ENCODE results near the gene NT5C3A. TPM values are rescaled to one million over a fixed set of nuclear protein-coding genes. Genes with fewer than 3 reads are reported as not detected.
"Not testable (repeated sequence)": the region's sequence is repeated elsewhere in the genome, so short reads cannot be mapped to it uniquely, and the experiment has no call there.

The NT5C3A gene
- total and polyA plus RNA-seq, 9 donors: 17.4 to 33.0 (median 22.4) TPM

DNA sequence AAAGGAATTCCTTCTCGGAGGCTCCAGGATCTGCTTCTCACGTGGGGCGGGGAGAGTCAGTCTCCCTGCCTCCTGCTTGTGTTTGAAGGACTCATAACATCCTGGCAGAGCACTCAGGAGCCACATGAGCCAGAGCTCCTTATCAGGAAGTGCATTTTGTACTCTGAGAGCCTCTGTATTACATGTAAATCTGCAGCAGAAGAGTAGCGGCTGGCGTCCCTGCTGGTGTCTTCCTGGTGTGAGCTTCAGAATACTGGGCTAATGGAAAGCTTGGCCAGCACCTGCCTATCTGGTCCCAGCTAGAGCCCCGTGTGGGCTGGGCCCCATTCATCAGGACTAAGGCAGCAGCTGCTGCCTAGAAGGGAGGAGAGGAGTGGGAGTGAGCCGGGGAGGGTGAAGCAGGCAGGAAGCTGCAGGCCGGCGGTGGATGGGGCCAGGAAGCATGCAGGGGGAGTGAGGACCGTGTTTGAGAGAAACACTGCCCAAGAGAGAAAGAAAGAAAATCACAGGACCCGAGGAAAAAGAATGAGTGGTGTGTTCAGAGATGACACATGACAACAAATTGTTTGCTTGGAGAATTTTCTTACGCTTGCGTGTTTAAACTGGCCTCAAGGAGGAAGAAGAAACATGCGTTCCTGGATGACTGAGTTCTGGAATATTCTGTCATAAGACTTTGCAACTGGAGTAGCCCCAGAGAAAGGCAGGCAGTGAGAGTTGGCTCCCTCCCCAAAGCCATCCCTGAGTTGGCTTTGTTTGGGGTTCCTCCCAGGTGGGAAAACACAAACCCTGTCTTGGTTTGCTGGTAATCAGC is 64.0 kb downstream of the NT5C3A start:
- H3K4me1 ChIP-seq (ENCODE audit: insufficient read depth); H3K4me3 ChIP-seq; H3K36me3 ChIP-seq; H3K27me3 ChIP-seq; intact Hi-C loops (cut with DNase I); H3K9me3 ChIP-seq: not testable (repeated sequence)
- peak overlapping the region; percentile 66 to 74 for H3K27ac ChIP-seq
- WGBS, 3 donors: 3 to 5% (median 3%) methylated on average over 14 of the region's 14 CpGs
- peak; percentile 43 to 74 (median 63) for DNase-seq

DNA sequence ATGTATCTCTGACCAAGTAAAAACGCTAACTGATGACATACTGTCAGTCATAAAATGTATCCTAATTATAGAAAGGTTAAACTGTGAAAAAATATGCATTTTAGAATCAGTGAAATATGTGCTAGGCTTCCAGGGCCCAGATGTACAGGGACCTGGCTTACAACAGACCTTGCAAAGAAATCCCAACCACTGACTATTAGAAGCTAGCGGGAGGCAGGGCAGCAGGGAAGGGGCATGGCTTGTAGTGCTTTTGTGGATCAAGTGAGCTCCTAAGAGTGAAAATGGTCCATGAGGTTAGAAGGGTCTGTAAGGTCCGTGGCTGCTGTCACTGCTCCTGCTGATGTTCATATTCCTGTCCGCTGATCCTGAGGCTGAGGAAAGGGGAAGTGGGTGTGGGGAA is 64.6 kb downstream of the NT5C3A start:
- intact Hi-C loops (cut with DNase I); H3K27me3 ChIP-seq; H3K4me1 ChIP-seq (ENCODE audit: insufficient read depth); H3K4me3 ChIP-seq; H3K36me3 ChIP-seq; H3K9me3 ChIP-seq; DNase-seq: not testable (repeated sequence)
- WGBS, 3 donors: 19 to 38% (median 25%) methylated on average over 2 to 3 of the region's 4 CpGs
- H3K27ac ChIP-seq: peak overlapping the region; percentile 66 to 74

- H3K9me3 ChIP-seq; H3K27me3 ChIP-seq; DNase-seq; H3K36me3 ChIP-seq; intact Hi-C loops (cut with DNase I); H3K4me1 ChIP-seq (ENCODE audit: insufficient read depth); H3K27ac ChIP-seq; H3K4me3 ChIP-seq: not testable (repeated sequence)
- WGBS, 3 donors: 80 to 87% (median 83%) methylated on average over 6 of the region's 6 CpGs
Observed at GRCh38 chr7:32992750-32993149, 69.8 kb downstream of the NT5C3A start.

DNA sequence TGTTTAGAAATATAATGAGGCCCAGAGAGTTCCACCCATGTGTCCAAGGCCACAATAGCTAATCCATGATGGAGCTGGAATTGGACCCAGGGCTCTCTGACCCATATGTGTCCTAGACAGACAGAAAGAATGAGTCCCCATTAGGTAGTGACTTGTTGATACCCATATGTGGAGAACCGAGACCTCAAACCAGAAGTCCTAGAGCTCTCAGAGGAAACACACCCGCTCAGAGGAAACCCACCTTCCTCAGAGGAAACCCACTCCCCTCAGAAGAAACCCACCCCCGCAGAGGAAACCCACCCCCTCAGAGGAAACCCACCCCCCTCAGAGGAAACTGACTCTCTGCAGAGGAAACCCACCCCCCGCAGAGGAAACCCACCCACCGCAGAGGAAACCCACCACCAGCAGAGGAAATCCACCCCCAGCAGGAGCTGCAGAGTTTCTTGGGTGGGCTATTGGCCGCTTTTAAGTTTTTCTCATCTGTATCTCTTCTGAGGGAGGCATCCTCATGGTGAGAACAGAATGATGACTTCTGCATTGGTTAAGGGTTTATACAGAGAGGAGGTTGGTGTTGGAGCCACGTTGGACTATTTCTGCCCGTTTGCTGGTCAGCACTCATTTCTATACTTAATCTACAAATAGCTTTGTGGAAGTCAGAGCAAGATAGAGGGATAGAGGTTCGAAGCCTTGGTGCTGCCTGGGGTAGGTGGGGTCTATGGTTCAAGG is 70.4 kb downstream of the NT5C3A start:
- DNase-seq; H3K9me3 ChIP-seq; H3K27ac ChIP-seq; H3K4me3 ChIP-seq; H3K36me3 ChIP-seq; H3K4me1 ChIP-seq (ENCODE audit: insufficient read depth); H3K27me3 ChIP-seq; intact Hi-C loops (cut with DNase I): not testable (repeated sequence)
- 83 to 90% (median 83%) methylated on average over 8 to 9 of the region's 9 CpGs for WGBS, 3 donors

DNA sequence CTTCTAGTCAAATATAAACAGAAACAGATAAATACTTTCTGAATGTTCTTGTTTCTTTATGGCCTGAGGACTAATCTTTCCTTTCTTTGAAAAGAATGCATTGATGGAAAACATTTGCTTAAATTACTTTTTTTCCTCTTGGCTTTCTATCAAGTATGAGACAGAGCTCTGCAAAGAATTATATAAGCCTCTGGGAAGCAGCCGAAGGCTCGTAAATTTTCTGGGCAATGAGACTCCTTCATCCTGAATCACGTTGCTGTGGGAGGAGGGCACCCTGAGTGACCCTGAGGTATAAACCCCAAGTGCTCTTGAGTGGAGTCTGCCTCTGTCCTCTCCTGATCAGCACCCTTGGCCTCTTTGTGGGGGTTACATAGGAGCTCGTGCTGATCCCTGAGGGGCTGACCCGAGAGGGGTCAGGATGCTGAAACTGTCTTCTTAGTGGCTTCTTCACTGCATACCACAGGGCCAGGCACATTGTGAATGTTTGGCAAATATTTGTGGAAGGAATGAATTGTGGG is 71.4 kb downstream of the NT5C3A start:
- DNase-seq; intact Hi-C loops (cut with DNase I); H3K36me3 ChIP-seq; H3K4me1 ChIP-seq (ENCODE audit: insufficient read depth); H3K9me3 ChIP-seq; H3K27me3 ChIP-seq; H3K4me3 ChIP-seq: not testable (repeated sequence)
- 3 to 15% (median 10%) methylated on average over 4 to 5 of the region's 5 CpGs for WGBS, 3 donors
- peak overlapping the region in 1 of 2 donors; percentile 44 for H3K27ac ChIP-seq

DNA sequence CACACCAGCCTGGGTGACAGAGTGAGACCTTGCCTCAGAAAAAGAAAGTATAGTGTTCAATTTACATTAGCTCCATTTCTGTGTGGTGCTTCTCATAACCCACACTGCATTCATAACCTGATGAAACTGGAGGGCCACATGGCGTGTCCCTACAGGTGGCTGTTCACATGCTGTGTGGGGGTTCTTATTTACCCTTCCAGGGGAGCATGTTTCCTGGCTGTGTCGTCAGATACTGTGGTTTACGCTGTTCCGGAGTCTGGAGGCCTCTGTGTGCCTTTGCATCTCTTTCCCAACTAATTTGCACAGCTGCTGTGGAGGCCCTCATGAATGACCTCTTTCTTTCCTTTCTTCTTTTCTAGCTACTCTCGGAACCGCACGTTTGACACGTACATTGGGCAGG is 74.4 kb downstream of the NT5C3A start:
- WGBS, 3 donors: 83 to 88% (median 87%) methylated on average over 6 to 8 of the region's 8 CpGs
- intact Hi-C loops (cut with DNase I); H3K27me3 ChIP-seq; DNase-seq; H3K36me3 ChIP-seq; H3K27ac ChIP-seq; H3K4me3 ChIP-seq; H3K4me1 ChIP-seq (ENCODE audit: insufficient read depth); H3K9me3 ChIP-seq: not testable (repeated sequence)

DNA sequence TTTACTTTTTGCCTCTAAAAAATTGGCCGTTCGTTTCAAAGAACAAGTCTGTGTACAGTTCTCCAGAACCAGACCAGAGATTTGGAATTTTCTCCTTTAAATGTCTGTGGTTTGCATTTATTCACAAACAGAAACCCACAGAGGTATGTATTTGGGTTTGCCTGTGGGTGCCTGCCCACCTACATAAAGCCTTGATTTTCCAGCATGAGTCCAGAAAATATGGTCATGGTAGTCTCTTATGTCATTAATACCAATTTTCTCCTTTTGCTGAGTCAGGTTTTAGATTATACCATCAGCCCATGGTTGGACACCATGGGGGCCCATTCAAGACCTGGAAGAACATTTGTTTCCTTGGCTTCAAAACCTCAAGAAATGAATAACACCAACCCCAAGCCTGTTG is 82.7 kb downstream of the NT5C3A start:
- H3K4me1 ChIP-seq (ENCODE audit: insufficient read depth); DNase-seq; H3K4me3 ChIP-seq; intact Hi-C loops (cut with DNase I); H3K36me3 ChIP-seq; H3K27ac ChIP-seq; H3K27me3 ChIP-seq; H3K9me3 ChIP-seq: not testable (repeated sequence)
- 100% methylated on average over 2 of the region's 2 CpGs; no CpG with 5 or more reads in 2 of the 3 donors for WGBS, 3 donors

DNA sequence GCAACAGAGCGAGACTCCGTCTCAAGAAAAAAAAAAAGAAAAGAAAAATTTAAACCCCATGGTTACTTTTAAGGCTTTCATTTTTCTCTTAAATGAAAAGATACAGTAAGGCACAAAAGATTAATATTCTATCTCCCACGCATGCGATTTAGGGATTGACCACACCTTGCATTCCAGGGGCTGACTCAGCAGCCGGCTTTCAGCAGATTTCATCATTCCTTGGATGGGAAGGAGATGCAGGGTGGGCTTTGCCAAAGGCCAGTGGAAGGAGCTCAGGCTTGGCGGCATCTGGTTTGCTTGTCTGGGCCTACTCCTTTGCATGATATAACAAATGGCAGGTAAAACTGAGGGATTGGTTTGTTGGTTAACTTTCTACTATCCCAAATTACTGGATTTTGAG is 83.3 kb downstream of the NT5C3A start:
- H3K27me3 ChIP-seq; H3K36me3 ChIP-seq; H3K4me3 ChIP-seq; H3K9me3 ChIP-seq; H3K27ac ChIP-seq; intact Hi-C loops (cut with DNase I); H3K4me1 ChIP-seq (ENCODE audit: insufficient read depth): not testable (repeated sequence)
- peak in 1 of 5 donors; percentile 25 for DNase-seq
- WGBS, 3 donors: 66 to 79% (median 70%) methylated on average over 6 of the region's 6 CpGs

DNA sequence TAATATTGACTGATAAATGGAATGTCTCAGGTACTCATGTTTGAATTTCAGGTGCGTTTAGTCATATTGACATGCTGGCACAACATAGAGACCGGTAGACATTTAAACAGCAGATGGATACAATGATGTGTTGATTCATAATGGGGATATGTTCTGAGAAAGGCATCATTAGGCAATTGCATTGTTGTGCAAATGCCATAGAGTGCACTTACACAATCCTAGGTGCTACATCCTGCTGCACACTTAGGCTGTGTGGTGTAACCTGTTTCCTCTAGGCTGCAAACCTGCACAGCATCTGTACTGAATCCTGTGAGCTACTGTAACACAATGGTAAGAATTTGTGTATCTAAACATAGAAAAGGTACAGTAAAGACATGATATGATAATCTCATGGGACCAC is 85.4 kb downstream of the NT5C3A start:
- intact Hi-C loops (cut with DNase I); H3K9me3 ChIP-seq; H3K27ac ChIP-seq; H3K27me3 ChIP-seq; H3K4me3 ChIP-seq; H3K36me3 ChIP-seq; DNase-seq; H3K4me1 ChIP-seq (ENCODE audit: insufficient read depth): not testable (repeated sequence)
- WGBS, 3 donors: 95 to 97% (median 96%) methylated on average over 2 of the region's 2 CpGs

DNA sequence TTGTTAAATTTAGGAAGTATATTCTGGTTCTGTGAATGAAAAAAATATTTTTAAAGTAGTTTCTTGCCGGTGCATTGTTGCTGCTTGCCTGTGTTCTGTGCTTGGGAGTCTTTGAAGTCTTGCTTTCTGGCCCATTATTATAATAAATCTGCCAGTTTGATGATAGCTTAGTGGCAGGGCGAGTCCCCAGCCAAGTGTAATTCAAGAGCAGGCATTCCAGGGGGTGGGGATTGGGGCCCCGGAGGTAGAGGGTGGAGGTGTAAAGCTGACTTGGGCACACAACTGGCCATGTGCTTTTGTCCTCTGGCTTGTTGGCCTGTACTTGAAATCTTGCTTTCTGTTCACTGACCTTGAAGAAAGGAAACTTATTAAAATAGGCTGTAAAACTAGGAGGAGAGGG is 90.6 kb downstream of the NT5C3A start:
- WGBS, 3 donors: 5 to 11% (median 8%) methylated on average over 3 of the region's 3 CpGs
- H3K36me3 ChIP-seq; H3K27ac ChIP-seq; H3K9me3 ChIP-seq; H3K27me3 ChIP-seq; DNase-seq; H3K4me1 ChIP-seq (ENCODE audit: insufficient read depth); intact Hi-C loops (cut with DNase I); H3K4me3 ChIP-seq: not testable (repeated sequence)

DNA sequence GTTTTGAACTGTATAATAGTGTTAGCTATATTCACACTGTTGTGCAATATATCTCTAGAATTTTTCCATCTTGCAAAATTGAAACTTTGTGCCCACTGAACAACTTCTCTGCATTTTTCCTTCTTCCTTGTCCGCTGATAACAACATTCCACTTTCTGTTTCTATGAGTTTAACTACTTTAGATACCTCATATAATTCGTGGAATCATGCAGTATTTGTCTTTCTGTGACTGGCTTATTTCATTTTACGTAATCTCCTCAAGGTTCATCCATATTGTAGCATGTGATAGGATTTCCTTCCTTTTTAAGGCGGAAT is 95.4 kb downstream of the NT5C3A start:
- H3K36me3 ChIP-seq; intact Hi-C loops (cut with DNase I); H3K4me3 ChIP-seq; H3K9me3 ChIP-seq; H3K27me3 ChIP-seq; DNase-seq; H3K4me1 ChIP-seq (ENCODE audit: insufficient read depth); H3K27ac ChIP-seq: not testable (repeated sequence)
- WGBS, 3 donors: 49 to 76% (median 67%) methylated on average over 4 of the region's 4 CpGs
